Uterus (tissue), 2 donors: ENCODE measurements around the gene TK2.

ENCODE experiments used
- CTCF ChIP-seq, 4 experiments: fragments of 200-600 bp in 2 of 4; fragments of 450-650 bp in 2 of 4; sonication (generic) in 2 of 4; IDR thresholded peaks; one replicate each; pipeline ENCODE4 v1.5.1; 2016 to 2019; ENCODE audit warnings: antibody characterized with exemption in 4 of 4, mild to moderate bottlenecking in 2 of 4, moderate library complexity in 1 of 4
- POLR2A ChIP-seq, 2 donors: fragments of 450-650 bp; IDR thresholded peaks; one replicate each; pipeline ENCODE4 v1.6.1; 2016; ENCODE audit warnings: antibody characterized with exemption in 2 of 2, mild to moderate bottlenecking in 1 of 2, moderate library complexity in 1 of 2

GRCh38 chr16:66551348-66551759 is 1.4 kb upstream of the TK2 start:
- TF ChIP-seq CTCF (IDR thresholded peaks at IDR 0.05) (peak in 1 of 4 experiments; percentile 1), POLR2A (IDR thresholded peaks at IDR 0.05) (no peak)
